GM12873 (cell line): Measurements from ENCODE around the gene FCRL1.

ENCODE experiments used
- TF ChIP-seq, protein P1 (sequence below): IDR thresholded peaks from 2 replicates; pipeline ENCODE4 v1.5.1; 2012; ENCODE audit warnings: low read depth, mild to moderate bottlenecking, moderate library complexity, low read length, control low read depth; ENCODE audit not compliant: insufficient read depth; ENCODE audit errors: missing control alignments

The FCRL1 gene

GRCh38 chr1:157803851-157804250 lies 16.1 kb downstream of the FCRL1 start:
- TF ChIP-seq, protein P1, sequence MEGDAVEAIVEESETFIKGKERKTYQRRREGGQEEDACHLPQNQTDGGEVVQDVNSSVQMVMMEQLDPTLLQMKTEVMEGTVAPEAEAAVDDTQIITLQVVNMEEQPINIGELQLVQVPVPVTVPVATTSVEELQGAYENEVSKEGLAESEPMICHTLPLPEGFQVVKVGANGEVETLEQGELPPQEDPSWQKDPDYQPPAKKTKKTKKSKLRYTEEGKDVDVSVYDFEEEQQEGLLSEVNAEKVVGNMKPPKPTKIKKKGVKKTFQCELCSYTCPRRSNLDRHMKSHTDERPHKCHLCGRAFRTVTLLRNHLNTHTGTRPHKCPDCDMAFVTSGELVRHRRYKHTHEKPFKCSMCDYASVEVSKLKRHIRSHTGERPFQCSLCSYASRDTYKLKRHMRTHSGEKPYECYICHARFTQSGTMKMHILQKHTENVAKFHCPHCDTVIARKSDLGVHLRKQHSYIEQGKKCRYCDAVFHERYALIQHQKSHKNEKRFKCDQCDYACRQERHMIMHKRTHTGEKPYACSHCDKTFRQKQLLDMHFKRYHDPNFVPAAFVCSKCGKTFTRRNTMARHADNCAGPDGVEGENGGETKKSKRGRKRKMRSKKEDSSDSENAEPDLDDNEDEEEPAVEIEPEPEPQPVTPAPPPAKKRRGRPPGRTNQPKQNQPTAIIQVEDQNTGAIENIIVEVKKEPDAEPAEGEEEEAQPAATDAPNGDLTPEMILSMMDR: no peak

DNA sequence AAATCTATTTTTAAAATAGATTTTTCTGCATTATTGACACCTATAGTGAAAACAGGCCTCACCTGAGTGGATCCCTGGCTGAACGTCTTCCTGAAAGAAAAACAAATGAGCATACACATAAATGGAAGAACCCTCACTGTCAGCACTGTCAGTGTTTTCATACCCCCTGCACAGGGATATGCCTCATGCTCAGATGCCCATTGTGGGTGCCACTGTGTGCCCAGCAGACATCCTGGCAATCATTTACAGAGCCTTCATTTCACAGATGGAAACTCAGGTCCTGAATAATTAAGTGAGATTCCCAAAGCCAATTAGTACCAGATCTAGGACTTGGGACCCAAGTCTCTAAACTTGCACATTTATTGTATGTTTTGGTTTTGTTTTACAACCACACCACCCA lies 19.9 kb downstream of the FCRL1 start:
- TF ChIP-seq, protein P1: no peak

- TF ChIP-seq, protein P1: no peak
Observed at GRCh38 chr1:157798211-157798610, 21.7 kb downstream of the FCRL1 start.

GRCh38 chr1:157785248-157785647 lies 34.7 kb downstream of the FCRL1 start:
- TF ChIP-seq, protein P1: no peak

DNA sequence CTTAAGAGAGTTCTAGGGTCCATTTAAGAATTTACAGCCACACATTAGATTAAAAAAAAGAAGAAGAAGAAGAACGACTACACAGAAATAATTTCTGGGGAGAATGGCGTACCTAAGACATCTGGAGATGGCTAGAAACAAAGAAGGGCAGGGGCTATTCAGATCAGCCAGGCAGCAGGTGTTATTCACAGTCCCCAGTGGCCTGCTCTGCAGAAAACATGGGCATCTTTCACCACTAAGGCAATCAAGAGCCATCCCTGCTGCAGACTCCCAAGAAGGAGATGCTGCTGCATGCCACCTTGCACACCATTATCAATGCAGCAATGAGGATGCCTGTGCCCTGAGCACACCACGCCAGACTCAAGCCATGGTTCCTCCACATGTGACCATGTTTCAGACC lies 35.1 kb downstream of the FCRL1 start:
- TF ChIP-seq, protein P1: no peak

GRCh38 chr1:157782931-157783330 lies 37.0 kb downstream of the FCRL1 start:
- TF ChIP-seq, protein P1: no peak

GRCh38 chr1:157781048-157781447 lies 38.9 kb downstream of the FCRL1 start:
- TF ChIP-seq, protein P1: no peak

DNA sequence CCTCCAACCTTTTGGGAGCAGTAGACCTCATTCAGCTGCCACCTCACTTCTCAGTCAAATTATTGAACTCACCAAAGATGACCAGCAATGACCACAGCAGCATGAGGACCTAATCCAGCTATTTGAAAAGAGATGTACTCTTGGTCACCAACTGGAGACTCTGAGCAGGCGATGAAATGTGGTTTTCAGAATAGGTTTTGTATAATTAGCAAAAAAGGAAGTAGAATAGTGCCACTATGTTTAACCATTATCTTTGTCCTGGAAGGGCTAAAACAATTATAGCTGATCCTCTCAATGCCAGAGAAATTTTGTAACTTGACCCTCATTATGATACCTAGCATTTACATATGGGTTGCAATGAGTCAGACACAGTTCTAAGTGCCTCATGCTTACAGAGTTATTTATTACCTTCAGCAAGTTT lies 42.9 kb downstream of the FCRL1 start, which contains the start of gene FCRL2:
Gene FCRL2, minus strand, starts transcription at position 162 of the 421 bp plus-strand sequence. Its CDS starts 59 bp downstream, at position 103.
- TF ChIP-seq, protein P1: no peak
